HUES48 (cell line): ENCODE data around the gene OR5B21.

Source experiments
- H3K27ac ChIP-seq: one replicate; pipeline ENCODE4 v1.7.0; 2013; ENCODE audit warnings: low read depth, low read length, inconsistent platforms
- H3K27me3 ChIP-seq: 2 replicates; pipeline ENCODE4 v1.6.1; 2013; ENCODE audit warnings: mild to moderate bottlenecking, low read length; ENCODE audit not compliant: control insufficient read depth, insufficient read depth
- H3K36me3 ChIP-seq: 2 replicates; pipeline ENCODE4 v1.6.1; 2013; ENCODE audit warnings: low read length; ENCODE audit not compliant: control insufficient read depth, insufficient read depth
- H3K4me1 ChIP-seq: 2 replicates; pipeline ENCODE4 v1.6.1; 2013; ENCODE audit warnings: mild to moderate bottlenecking, low read length; ENCODE audit not compliant: control insufficient read depth, insufficient read depth
- H3K4me3 ChIP-seq: 2 replicates; pipeline ENCODE4 v1.5.1; 2013; ENCODE audit warnings: mild to moderate bottlenecking, low read depth, low read length
- H3K9ac ChIP-seq: 2 replicates; pipeline ENCODE4 v1.6.1; 2013; ENCODE audit warnings: mild to moderate bottlenecking, low read depth, low read length, moderate library complexity
- H3K9me3 ChIP-seq: 2 replicates; pipeline ENCODE4 v1.6.1; 2013; ENCODE audit warnings: low read length; ENCODE audit not compliant: control insufficient read depth, insufficient read depth

The OR5B21 gene

DNA sequence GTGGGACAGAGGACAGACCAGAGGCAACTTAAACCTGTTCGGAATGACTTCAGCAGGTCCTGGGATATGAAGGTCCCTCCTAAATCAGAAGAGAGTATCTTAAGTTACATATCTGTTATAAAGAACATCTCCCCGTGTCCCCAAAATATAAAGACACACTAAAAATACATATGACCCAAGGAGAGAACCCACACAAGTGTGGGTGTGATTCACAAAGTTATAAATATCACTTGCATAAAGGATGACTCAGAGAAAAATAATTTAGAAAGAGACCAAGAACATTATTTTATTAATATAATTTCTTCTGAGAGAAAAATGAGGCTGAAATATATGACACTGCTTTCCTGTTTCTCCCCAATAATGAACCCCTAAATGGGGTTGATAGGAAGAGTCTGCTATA, 14.2 kb downstream of the OR5B21 start:
- H3K9ac ChIP-seq, result no peak overlapping the region
- H3K9me3 ChIP-seq, result no peaks in the 10 kb centered on the region

DNA sequence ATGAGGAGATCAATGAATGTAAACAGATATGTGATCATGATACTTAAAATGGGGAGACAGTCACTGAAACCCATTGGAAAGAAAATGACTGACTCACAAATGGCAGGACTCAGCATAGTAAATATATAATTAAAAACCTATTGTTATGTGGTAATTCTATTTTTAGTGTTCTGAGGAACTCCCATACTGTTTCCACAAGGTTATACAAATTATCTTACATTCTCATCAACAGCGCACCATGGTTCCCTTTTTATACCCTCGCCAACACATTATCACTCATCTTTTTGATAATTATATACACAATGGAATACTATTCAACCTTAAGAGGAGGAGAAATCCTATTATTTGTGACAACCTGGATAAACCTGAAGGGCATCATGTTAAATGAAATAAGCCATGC, 17.1 kb downstream of the OR5B21 start:
- H3K4me1 ChIP-seq, result no peaks in the 10 kb centered on the region; the same call in 1 of the 2 replicates
- no peaks in the 10 kb centered on the region for H3K36me3 ChIP-seq
- H3K4me3 ChIP-seq, result no peak overlapping the region
- H3K9me3 ChIP-seq, result no peaks in the 10 kb centered on the region
- no peak overlapping the region for H3K9ac ChIP-seq
- H3K27me3 ChIP-seq, result no peaks in the 10 kb centered on the region
- H3K27ac ChIP-seq, result no peak overlapping the region

More for the DNA sequence above, 14.2 kb downstream of the OR5B21 start:
- H3K27me3 ChIP-seq, result no peaks in the 10 kb centered on the region
- no peaks in the 10 kb centered on the region for H3K4me1 ChIP-seq
- no peak overlapping the region for H3K27ac ChIP-seq
- H3K36me3 ChIP-seq, result no peaks in the 10 kb centered on the region
- H3K4me3 ChIP-seq, result no peak overlapping the region

DNA sequence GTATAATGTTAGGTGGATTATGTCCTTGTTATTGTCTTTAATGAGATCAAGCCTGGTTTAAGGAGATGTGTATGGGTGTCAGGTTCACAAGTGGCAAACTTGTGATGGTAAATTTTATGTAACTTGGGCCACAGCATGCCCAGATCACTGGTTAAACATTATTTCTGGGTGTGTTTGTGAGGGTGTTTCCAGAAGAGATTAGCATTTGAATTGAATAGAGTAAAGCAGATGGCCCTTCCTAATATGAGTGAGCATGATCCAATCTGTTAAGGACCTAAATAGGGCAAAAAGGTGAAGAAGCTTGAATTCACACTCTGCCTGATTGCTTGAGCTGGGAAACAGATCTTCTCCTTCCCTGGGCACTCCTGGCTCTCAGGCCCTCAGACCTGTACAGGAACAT, 20.7 kb downstream of the OR5B21 start:
- H3K27ac ChIP-seq, result no peak overlapping the region
- H3K27me3 ChIP-seq, result no peaks in the 10 kb centered on the region
- no peaks in the 10 kb centered on the region for H3K9me3 ChIP-seq
- H3K36me3 ChIP-seq, result no peaks in the 10 kb centered on the region
- H3K9ac ChIP-seq, result no peak overlapping the region
- no peaks in the 10 kb centered on the region; the same call in 1 of the 2 replicates for H3K4me1 ChIP-seq
- H3K4me3 ChIP-seq, result no peak overlapping the region

DNA sequence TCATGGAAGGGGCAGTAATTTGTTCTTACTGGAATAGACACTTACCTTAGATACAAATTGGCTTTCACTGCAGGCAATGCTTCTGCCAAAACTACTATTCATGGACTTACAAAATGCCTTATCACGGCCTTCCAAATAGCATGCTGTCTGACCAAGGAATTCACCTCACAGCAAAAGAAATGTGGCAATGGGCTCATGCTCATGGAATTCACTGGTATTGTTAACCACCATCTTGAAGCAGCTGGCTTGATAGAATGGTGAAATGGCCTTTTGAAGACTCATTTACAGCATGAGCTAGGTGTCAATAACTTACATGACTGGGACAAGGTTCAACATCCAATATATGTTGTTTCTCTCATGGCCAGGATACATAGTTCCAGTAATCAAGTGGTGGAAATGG, 21.9 kb downstream of the OR5B21 start:
- Histone ChIP-seq H3K4me1 (no peaks in the 10 kb centered on the region; the same call in 1 of the 2 replicates), H3K36me3 (no peaks in the 10 kb centered on the region), H3K27me3 (no peaks in the 10 kb centered on the region), H3K9me3 (no peaks in the 10 kb centered on the region), H3K9ac (no peak overlapping the region), H3K27ac (no peak overlapping the region), H3K4me3 (no peak overlapping the region)

DNA sequence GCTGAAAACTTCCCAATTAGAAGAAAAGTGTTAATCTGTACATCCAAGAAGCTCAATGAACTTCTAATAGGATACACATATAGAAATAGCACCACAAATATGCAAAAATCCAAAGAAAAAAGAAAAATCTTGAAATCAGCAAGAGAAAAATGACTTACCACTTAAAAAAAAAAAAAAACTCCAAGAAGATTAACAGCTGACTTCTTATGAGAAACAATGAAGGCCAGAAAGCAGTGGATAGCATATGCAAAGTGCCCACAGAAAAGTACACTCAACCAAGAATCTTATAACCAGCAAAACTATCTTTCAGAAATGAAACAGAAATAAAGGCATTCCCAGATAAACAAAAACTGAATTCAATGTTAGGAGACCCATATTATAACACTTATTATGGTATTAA, 36.0 kb downstream of the OR5B21 start:
- H3K9me3 ChIP-seq, result peaks cover 41% of the 10 kb centered on the region
- no peak overlapping the region for H3K27ac ChIP-seq
- no peak overlapping the region for H3K9ac ChIP-seq
- no peaks in the 10 kb centered on the region for H3K27me3 ChIP-seq
- no peaks in the 10 kb centered on the region for H3K36me3 ChIP-seq
- H3K4me3 ChIP-seq, result no peak overlapping the region
- no peaks in the 10 kb centered on the region for H3K4me1 ChIP-seq

GRCh38 chr11:58466293-58466692, 41.6 kb downstream of the OR5B21 start:
- no peak overlapping the region for H3K4me3 ChIP-seq
- no peaks in the 10 kb centered on the region for H3K27me3 ChIP-seq
- no peaks in the 10 kb centered on the region for H3K36me3 ChIP-seq
- H3K27ac ChIP-seq, result no peak overlapping the region
- H3K9me3 ChIP-seq, result peaks cover 23% of the 10 kb centered on the region
- H3K4me1 ChIP-seq, result no peaks in the 10 kb centered on the region
- H3K9ac ChIP-seq, result no peak overlapping the region

- Histone ChIP-seq H3K27ac (no peak overlapping the region), H3K9me3 (peaks cover 18% of the 10 kb centered on the region), H3K9ac (no peak overlapping the region), H3K36me3 (no peaks in the 10 kb centered on the region), H3K4me1 (no peaks in the 10 kb centered on the region), H3K27me3 (no peaks in the 10 kb centered on the region), H3K4me3 (no peak overlapping the region)
Observed at GRCh38 chr11:58465690-58466089, 42.2 kb downstream of the OR5B21 start.
